ENCODE measurements around the gene RNF5. TPM values are rescaled to one million over a fixed set of nuclear protein-coding genes. Genes with fewer than 3 reads are reported as not detected.
A peak's percentile ranks its signal among the peaks of the same experiment; 100 is the strongest.
"Not testable (repeated sequence)": the region's sequence is repeated elsewhere in the genome, so short reads cannot be mapped to it uniquely, and the experiment has no call there.

Gene RNF5
- total and polyA plus RNA-seq, 2 of the 4 experiments (the other 2 are of a cell fraction): 18.8 to 41.4 TPM

GRCh38 chr6:32193096-32193495 is 14.9 kb downstream of the RNF5 start:
- H3K18ac ChIP-seq (ENCODE audit: low read depth, low read length): peak overlapping the region; percentile 98
- H3K27me3 ChIP-seq (ENCODE audit: control insufficient read depth, insufficient read depth, low read length); H4K20me1 ChIP-seq (ENCODE audit: insufficient read depth, low read length); CTCF ChIA-PET; H3K4me3 ChIP-seq (ENCODE audit: insufficient read depth, low read depth, low read length); intact Hi-C loops (cut with micrococcal nuclease); ATAC-seq (ENCODE audit: low read depth); BruUV-seq (replicated peaks); H3K4me2 ChIP-seq (ENCODE audit: low read depth, low read length); H3K9me3 ChIP-seq (ENCODE audit: control insufficient read depth, insufficient read depth, low read length); DNase-seq; dilution Hi-C loops (cut with HindIII; ENCODE audit: low sequenced_read_pairs, unreplicated experiment); H3K36me3 ChIP-seq (ENCODE audit: control insufficient read depth, insufficient read depth, low read length); POLR2A ChIA-PET (ENCODE audit: unreplicated experiment): not testable (repeated sequence)
- H3K27ac ChIP-seq (ENCODE audit: insufficient read depth, low read length): peak overlapping the region; percentile 92
- H2BK20ac ChIP-seq (ENCODE audit: low read depth, low read length): peak overlapping the region; percentile 84; the same call in 1 of the 2 replicates
- peaks cover 15% of the 10 kb centered on the region for H3K4me1 ChIP-seq (ENCODE audit: control insufficient read depth, insufficient read depth, low read length)
- peak overlapping the region; percentile 93 for H2BK120ac ChIP-seq (ENCODE audit: low read depth, low read length)
- H2AFZ ChIP-seq (replicated peaks; ENCODE audit: low read length, poor library complexity): peak overlapping the region; percentile 88
- H4K5ac ChIP-seq (ENCODE audit: low read depth, low read length): peak overlapping the region; percentile 100
- peak overlapping the region; percentile 90; the same call in 2 of the 3 replicates for H2BK15ac ChIP-seq (ENCODE audit: low read depth, low read length)
- no CpG with 5 or more reads among the region's 13 CpGs for WGBS, 2 experiments (ENCODE audit: extremely low coverage in 2 of 2, insufficient read length in 1 of 2)
- peak overlapping the region; percentile 58 for H3K9ac ChIP-seq (ENCODE audit: low read depth, low read length)
- peak overlapping the region; percentile 94; the same call in 1 of the 2 replicates for H3K23ac ChIP-seq (ENCODE audit: low read depth, low read length)
- H4K8ac ChIP-seq (ENCODE audit: low read depth in 2 of 2, low read length in 2 of 2): peak overlapping the region; percentile 77 to 97
- H3K79me1 ChIP-seq (ENCODE audit: low read depth in 1 of 2, low read length in 2 of 2): peaks cover 18 to 56% of the 10 kb centered on the region in 2 experiments
- peak overlapping the region; percentile 86 for H4K91ac ChIP-seq (ENCODE audit: insufficient read depth, low read depth, low read length)
- H2AK9ac ChIP-seq (replicated peaks; ENCODE audit: low read depth, low read length, poor library complexity): peak overlapping the region; percentile 85
- H3K4ac ChIP-seq (ENCODE audit: low read depth, low read length): peak overlapping the region; percentile 98
- peak overlapping the region; percentile 42; the same call in 1 of the 2 replicates for H3K56ac ChIP-seq (ENCODE audit: extremely low read depth, insufficient read depth, low read length)
- H2AK5ac ChIP-seq (ENCODE audit: low read depth, low read length): peak overlapping the region; percentile 74
- H2BK5ac ChIP-seq (ENCODE audit: low read depth, low read length, poor library complexity, severe bottlenecking): peak overlapping the region; percentile 95
- in situ Hi-C loops (cut with MboI; ENCODE audit: low sequenced_read_pairs): loop anchor here (5.0 to 25.0 kb wide), 2 partner anchors 76 to 769 kb away; partner anchors contain the start of genes BRD2 and HLA-DMA
- peak overlapping the region; percentile 96 for H3K14ac ChIP-seq (replicated peaks; ENCODE audit: low read depth, low read length)
- H3K9me1 ChIP-seq (ENCODE audit: insufficient read depth, low read length): peaks cover 25% of the 10 kb centered on the region

Data from IMR-90 (cell line).